OCI-LY1 (cell line): Measurements from ENCODE around the gene SMPDL3A.

Experiments
- CTCF ChIP-seq: fragments of 200-600 bp; sonication (generic), shearing (Covaris generic); IDR thresholded peaks from 2 replicates; pipeline ENCODE4 v1.5.1; 2017; ENCODE audit warnings: mild to moderate bottlenecking, antibody characterized with exemption, low read length, moderate library complexity, mixed read lengths
- EZH2 ChIP-seq: fragments of 200-600 bp; sonication (generic), shearing (Covaris generic); IDR thresholded peaks from 2 replicates; pipeline ENCODE4 v1.8.0; 2017; ENCODE audit warnings: borderline replicate concordance, mixed run types, mild to moderate bottlenecking, antibody characterized with exemption, low read length, moderate library complexity, mixed read lengths

GRCh38 chr6:122770835-122771601, 18.0 kb upstream of the SMPDL3A start:
- no peak for TF ChIP-seq CTCF
- no peak for TF ChIP-seq EZH2
